ENCODE results near the gene RPS29.
A peak's percentile ranks its signal among the peaks of the same experiment; 100 is the strongest.
"Not testable (repeated sequence)": the region's sequence is repeated elsewhere in the genome, so short reads cannot be mapped to it uniquely, and the experiment has no call there.

RPS29 gene

DNA sequence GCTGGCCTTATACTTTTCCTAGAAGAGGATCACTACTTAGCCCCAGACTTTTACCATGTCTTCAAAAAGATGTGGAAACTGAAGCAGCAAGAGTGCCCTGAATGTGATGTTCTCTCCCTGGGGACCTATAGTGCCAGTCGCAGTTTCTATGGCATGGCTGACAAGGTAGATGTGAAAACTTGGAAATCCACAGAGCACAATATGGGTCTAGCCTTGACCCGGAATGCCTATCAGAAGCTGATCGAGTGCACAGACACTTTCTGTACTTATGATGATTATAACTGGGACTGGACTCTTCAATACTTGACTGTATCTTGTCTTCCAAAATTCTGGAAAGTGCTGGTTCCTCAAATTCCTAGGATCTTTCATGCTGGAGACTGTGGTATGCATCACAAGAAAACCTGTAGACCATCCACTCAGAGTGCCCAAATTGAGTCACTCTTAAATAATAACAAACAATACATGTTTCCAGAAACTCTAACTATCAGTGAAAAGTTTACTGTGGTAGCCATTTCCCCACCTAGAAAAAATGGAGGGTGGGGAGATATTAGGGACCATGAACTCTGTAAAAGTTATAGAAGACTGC, 35.9 kb upstream of the RPS29 start:
- H3K4me3 ChIP-seq (ENCODE audit: low read depth, low read length) = peak overlapping the region; percentile 94
- TF ChIP-seq, protein P1, sequence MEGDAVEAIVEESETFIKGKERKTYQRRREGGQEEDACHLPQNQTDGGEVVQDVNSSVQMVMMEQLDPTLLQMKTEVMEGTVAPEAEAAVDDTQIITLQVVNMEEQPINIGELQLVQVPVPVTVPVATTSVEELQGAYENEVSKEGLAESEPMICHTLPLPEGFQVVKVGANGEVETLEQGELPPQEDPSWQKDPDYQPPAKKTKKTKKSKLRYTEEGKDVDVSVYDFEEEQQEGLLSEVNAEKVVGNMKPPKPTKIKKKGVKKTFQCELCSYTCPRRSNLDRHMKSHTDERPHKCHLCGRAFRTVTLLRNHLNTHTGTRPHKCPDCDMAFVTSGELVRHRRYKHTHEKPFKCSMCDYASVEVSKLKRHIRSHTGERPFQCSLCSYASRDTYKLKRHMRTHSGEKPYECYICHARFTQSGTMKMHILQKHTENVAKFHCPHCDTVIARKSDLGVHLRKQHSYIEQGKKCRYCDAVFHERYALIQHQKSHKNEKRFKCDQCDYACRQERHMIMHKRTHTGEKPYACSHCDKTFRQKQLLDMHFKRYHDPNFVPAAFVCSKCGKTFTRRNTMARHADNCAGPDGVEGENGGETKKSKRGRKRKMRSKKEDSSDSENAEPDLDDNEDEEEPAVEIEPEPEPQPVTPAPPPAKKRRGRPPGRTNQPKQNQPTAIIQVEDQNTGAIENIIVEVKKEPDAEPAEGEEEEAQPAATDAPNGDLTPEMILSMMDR (conservative IDR thresholded peaks at IDR 0.05; ENCODE audit: low read depth, low read length) = no peak

DNA sequence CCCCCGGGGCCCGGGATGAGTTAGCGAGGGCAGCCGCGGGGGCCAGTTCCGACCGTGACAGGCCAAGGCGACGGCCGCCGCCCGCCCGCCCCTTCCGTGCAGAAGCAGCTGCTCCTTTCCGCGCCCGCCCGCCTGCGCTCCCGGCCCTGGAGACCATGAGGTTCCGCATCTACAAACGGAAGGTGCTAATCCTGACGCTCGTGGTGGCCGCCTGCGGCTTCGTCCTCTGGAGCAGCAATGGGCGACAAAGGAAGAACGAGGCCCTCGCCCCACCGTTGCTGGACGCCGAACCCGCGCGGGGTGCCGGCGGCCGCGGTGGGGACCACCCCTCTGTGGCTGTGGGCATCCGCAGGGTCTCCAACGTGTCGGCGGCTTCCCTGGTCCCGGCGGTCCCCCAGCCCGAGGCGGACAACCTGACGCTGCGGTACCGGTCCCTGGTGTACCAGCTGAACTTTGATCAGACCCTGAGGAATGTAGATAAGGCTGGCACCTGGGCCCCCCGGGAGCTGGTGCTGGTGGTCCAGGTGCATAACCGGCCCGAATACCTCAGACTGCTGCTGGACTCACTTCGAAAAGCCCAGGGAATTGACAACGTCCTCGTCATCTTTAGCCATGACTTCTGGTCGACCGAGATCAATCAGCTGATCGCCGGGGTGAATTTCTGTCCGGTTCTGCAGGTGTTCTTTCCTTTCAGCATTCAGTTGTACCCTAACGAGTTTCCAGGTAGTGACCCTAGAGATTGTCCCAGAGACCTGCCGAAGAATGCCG, 35.1 kb upstream of the RPS29 start:
- no peak for DNase-seq (ENCODE audit: low read depth)
- peak overlapping the region; percentile 94 for H3K4me3 ChIP-seq (ENCODE audit: low read depth, low read length)
- TF ChIP-seq, protein P1 (conservative IDR thresholded peaks at IDR 0.05; ENCODE audit: low read depth, low read length) = no peak

More for the DNA sequence above, 35.9 kb upstream of the RPS29 start:
- no peak for DNase-seq (ENCODE audit: low read depth)

DNA sequence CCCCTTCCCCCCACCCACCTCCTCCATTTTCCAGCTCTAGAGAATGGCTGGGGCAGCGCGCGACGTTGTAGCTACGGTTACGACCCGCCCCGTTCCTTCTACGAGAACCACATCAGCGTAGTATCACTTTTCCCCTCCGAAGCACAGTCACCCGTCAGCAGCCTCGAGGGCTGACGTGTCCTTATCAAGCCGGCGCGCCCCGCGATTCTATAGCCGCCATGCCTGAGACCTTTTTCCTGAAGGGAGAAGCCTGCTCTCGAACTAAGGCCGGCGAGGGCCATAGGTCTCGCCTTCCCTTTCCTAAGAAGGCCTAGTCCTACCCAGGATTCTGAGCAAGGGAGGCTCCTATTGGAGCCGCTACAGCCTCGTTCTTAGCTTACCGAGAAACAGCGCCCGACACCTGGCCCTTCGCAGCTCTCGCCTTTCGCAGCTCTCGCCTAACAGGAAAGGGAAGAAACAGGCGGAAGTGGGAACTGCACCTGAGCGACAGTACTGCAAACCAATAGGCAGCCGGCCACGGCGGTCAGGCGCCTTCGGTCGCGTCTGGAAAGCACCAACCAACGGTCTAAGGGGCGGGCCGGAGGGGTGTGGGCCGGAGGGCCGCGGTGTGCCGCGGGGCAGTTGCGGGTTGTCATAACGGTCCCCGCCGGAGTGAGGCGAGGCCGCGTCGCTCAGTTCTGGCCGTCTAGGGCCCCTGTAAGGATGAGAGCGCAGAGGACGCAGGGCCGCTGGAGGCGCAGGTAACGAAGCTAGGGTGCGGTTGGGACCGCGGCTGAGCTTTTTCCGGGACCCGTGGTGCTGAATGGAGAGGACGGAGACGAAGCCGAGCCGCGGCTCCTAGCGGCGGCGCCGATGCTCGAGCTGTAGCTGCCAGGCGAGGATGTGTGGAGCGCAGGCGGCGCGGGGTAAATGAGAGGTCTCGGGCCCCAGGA, 34.3 kb upstream of the RPS29 start, which contains the start of the genes MGAT2 and RPL36AL:
Gene MGAT2, plus strand, starts transcription at position 618 of the 932 bp plus-strand sequence. CDS start 470 bp downstream, outside the sequence.
Gene RPL36AL, minus strand, starts transcription at position 445 of the 932 bp plus-strand sequence. CDS start 1,522 bp downstream, outside the sequence.
- peak within 1 kb of the TSS; percentile 94 for H3K4me3 ChIP-seq (ENCODE audit: low read depth, low read length)
- DNase-seq (ENCODE audit: low read depth) = peak; percentile 99
- TF ChIP-seq, protein P1 (conservative IDR thresholded peaks at IDR 0.05; ENCODE audit: low read depth, low read length) = peak; percentile 58

DNA sequence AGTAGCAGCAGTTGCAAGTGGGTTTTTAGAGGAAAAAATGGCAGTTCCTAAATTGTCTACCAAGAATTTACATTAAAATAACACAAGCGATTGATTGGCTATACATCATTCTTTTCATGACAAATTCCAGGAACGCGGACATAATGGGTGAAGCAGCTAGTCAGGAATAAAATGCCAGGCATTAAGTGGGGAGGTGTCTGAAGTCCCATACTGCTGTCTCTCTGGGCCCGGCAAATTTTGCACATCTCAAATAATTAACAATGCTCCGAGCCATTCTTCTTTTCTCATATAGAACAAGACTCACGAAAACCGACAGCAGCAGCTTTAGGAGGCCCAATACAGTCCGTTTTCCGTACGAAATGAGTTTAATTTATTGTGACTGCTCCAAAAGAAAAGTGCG, 33.5 kb upstream of the RPS29 start:
- peak overlapping the region; percentile 94 for H3K4me3 ChIP-seq (ENCODE audit: low read depth, low read length)
- DNase-seq (ENCODE audit: low read depth) = no peak
- TF ChIP-seq, protein P1 (conservative IDR thresholded peaks at IDR 0.05; ENCODE audit: low read depth, low read length) = no peak

DNA sequence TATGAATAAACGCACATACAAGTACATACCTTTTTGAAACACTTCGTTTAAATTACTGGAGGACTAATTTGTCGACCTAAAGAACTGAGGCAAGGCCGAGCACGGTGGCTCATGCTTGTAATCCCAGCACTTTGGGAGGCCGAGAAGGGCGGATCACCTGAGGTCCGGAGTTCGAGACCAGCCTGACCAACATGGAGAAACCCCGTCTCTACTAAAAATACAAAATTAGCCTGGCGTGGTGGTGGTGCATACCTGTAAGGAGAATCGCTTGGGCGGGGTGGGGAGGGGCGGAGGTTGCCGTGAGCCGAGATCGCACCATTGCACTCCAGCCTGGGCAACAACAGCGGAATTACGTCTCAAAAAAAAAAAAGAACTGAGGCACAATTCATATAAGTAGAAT, 33.1 kb upstream of the RPS29 start:
- not testable (repeated sequence) for DNase-seq (ENCODE audit: low read depth)

DNA sequence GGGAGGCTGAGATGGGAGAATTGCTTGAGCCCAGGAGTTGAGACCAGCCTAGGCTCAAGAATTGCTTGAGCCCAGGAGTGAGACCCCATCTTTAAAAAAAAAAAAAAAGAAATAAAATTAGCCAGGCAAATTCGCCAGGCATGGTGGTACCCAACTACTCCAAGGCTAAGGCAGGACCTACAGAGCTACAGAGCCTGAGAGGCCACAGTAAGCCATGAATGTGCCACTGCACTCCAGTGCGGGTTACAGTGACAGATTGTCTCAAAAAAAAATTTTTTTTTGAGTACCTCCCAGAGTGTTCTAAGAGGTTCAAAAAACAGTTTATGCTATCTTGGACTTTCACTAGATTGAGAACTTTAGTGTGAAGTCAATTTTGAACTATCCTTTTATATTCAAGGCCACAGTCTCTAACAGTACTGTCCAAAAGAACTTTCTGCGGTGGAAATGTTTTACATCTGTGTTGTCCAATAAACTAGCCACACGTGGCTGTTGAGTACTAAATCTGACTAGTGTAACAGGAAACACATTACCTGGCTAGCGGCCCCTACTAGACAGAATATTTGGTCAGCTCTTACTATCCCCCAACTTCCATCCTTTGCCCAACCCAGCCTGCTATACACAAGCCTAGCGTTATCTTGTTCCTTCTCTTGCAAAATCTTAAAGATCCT, 31.8 kb upstream of the RPS29 start:
- TF ChIP-seq, protein P1 (conservative IDR thresholded peaks at IDR 0.05; ENCODE audit: low read depth, low read length) = no peak
- DNase-seq (ENCODE audit: low read depth) = no peak
- H3K4me3 ChIP-seq (ENCODE audit: low read depth, low read length) = no peak overlapping the region

More for the DNA sequence above, 33.1 kb upstream of the RPS29 start:
- peak overlapping the region; percentile 94 for H3K4me3 ChIP-seq (ENCODE audit: low read depth, low read length)

Measured in choroid plexus epithelial cell (primary cell).